GM21423 (cell line): Measurements from ENCODE around the gene SLC41A3.
"Not testable (repeated sequence)": the region's sequence is repeated elsewhere in the genome, so short reads cannot be mapped to it uniquely, and the experiment has no call there.

Source experiments
- ATAC-seq: cut with Tn5 transposase; IDR thresholded peaks from one replicate; pipeline ENCODE4 v1.9.1; 2021; ENCODE audit warnings: mild to moderate bottlenecking, moderate library complexity; ENCODE audit not compliant: unreplicated experiment

Gene SLC41A3

DNA sequence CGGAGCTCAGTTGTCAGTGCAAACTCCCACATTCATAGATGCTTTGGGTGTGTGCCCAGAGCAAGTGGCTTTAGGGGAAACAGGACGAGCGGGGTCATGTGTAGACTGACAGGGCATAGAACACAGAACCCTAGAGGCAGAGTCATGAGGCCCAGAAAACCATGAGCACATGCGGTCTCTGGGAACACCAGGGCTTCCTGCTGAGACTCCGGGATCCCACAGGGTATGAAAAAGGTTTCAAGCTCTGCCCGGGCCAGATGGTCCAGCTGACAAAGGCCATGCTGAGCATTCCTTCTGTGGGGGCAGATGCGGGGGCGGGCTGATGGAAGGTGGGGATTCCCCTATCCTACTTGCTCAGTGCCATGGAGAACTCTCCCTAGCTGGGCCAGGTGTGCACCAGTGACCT lies 70.2 kb downstream of the SLC41A3 start:
- no peak for ATAC-seq

DNA sequence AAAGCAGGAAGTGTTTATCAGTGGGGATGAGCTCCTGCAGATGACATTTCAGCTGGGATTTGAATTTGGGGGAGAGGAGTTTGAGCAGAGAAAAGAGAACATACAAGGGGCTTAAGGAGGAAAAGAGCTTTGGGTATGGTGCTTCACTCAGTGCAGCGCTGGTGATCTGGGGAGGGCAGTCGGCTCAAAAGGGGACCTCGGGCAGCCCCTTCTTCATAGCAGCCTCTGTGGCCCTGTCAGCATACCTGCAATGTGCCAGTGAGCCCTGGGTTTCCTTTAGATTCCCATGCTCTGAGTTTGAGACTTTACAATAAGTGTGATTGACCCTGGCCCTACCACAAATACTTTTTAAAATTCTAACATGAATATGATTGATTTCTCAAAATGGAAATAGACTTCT lies 74.7 kb downstream of the SLC41A3 start:
- no peak for ATAC-seq

DNA sequence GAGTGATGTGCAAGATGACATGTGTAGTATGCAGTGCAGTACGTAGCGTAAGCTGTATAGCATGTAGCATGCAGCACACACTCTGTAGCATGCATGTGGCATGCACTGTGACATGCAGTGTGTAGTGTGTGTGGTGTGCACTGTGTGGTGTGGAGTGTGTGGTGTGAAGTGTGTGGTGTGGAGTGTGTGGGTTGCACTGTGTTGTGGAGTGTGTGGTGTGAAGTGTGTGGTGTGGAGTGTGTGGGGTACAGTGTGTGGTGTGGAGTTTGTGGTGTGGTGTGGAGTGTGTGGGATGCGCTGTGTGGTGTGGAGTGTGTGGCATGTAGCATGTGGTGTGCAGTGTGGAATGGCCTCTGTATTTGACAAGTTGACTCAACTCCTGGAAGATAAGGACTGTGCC lies 75.7 kb downstream of the SLC41A3 start:
- ATAC-seq = no peak

DNA sequence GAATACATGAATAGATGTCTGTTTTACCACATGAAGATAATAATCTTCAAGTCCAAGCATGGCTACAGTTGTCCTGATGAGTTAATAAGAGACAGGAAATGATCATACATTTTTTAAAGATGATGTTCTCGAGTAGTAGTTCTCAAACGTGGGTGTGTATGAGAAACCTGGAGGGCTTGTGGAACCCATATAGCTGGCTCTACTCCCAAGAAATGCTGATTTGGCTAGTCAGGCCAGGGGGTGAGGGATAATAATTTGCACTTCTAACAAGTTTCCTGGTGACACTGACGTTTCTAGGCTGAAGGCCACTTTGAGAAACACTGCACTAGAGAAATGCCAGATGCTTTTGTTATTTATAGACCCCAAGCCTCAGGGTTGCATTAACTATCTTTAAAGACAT lies 78.0 kb downstream of the SLC41A3 start:
- ATAC-seq = no peak

- no peak for ATAC-seq
Measured at GRCh38 chr3:126004692-126005091, 79.2 kb downstream of the SLC41A3 start.

GRCh38 chr3:126004217-126004616 lies 79.7 kb downstream of the SLC41A3 start:
- no peak for ATAC-seq

DNA sequence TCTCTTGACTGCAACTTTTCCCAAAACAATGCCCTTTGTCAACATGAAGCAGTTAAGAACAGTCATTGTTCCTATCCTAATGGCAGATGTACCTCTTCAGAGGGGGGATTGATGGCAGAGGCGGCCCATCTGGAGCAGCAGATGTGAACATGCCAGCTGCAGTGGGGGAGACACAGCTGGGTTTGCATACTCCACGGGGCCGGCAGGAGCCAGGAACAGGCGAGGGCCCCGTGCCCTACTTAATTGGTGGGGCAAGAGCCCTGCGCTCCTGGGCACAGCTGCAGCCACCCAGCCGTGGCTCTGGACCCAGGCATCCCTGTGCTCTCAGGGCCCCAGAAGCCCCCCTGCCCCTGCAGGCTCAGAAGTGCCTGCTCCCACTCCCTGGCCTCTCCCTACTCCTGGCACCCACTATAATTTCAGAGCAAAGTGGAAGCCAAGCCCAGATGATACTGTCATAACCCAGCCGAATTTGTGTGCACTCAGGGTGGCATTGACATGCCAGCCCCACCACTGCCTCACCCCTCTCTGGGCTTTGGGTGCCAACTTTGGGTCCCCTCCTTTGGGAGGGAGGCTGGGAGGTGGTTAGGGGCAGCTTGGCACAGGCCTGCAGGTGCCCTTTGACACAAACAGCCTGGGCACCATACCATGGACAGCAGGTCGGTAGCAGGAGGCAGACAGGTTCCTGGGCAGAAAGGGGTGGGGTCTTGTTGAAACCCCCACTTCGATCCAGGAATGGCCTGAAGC lies 80.3 kb downstream of the SLC41A3 start:
- ATAC-seq = no peak

GRCh38 chr3:126002189-126002588 lies 81.7 kb downstream of the SLC41A3 start:
- ATAC-seq = no peak

GRCh38 chr3:125996751-125997150 lies 87.2 kb downstream of the SLC41A3 start:
- ATAC-seq = not testable (repeated sequence)

- ATAC-seq = peak; percentile 89
Measured at GRCh38 chr3:125990253-125990970, 93.5 kb downstream of the SLC41A3 start.

DNA sequence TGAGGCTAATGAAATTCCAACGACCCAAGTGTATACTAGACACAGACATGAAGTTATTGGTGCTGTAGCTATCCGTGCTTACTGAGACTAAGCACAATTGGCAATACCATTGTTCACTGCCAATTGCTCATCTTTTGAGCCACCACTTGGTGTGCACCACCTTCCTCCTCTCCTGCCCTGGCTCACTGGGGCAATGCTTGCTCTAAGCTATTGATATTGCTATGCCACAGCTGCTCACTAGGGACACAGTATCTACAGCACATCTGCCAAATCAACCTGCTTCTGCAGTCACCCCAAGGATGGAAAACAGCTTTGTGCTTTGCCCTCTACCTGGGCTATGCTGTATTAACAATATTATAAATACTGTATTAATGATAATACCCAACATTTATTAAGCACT lies 99.0 kb downstream of the SLC41A3 start:
- not testable (repeated sequence) for ATAC-seq

DNA sequence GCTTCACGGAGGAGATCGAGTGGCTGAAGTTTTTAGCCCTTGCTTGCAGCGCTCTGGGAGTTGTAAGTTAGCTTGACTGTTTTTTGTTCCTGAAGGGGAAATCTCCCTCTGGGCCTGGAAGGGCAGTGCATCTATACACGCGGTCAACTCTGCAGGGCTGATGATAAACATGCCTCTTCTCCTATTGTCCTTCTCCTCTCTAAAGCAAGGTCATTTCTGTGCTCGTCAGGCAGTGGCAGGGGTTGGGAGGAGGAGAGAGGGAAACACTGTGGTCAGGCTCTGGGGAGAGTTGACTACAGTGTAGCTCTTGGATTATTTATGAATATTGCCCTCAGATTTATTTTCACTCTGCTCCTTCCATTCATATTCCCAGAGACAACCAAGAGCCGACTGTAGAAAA lies 106.8 kb downstream of the SLC41A3 start:
- ATAC-seq = not testable (repeated sequence)

- not testable (repeated sequence) for ATAC-seq
Measured at GRCh38 chr3:125976003-125976390, 107.9 kb downstream of the SLC41A3 start.

DNA sequence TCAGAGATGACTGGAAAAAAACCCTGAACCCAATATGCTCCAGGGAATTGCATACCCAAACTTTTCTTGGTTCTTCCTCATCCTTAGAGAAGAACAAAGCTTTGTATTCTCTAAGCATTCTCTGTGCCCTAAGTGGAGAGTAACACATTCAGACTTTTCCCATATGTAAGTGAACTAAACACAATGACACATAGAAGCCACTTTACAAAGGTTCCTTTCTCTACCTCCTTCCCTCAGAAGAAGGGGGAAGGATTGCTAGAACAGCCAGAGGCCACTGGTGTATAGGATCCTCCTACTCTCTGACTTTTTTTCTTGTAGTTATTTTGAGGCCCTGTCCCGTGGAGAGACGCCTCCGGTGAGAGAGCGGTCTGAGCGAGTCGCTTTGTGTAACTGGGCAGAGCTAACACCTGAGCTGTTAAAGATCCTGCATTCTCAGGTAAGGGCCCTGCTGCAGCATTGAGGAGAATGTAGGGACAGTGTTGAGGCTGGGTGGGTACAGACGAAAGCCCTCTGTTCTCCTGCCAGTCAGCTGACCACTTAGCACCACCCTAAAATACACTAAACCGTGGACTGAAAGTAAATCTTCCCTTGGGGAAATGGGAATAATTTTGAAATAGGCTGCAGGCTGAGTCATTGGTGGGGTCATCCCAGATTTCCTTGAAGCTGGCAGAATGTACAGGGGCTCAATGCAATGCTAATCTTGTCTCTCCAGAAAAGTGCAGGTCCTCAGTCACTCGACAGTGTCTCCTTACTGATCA lies 108.5 kb downstream of the SLC41A3 start:
- not testable (repeated sequence) for ATAC-seq

- not testable (repeated sequence) for ATAC-seq
Measured at GRCh38 chr3:125971997-125972944, 111.7 kb downstream of the SLC41A3 start.

- not testable (repeated sequence) for ATAC-seq
Measured at GRCh38 chr3:125968701-125969592, 115.0 kb downstream of the SLC41A3 start, which contains the start of gene ROPN1B. Gene ROPN1B (plus strand): TSS chr3:125969178. CDS start chr3:125972055, 2,877 bp downstream.

- not testable (repeated sequence) for ATAC-seq
Measured at GRCh38 chr3:125968121-125968520, 115.8 kb downstream of the SLC41A3 start.

DNA sequence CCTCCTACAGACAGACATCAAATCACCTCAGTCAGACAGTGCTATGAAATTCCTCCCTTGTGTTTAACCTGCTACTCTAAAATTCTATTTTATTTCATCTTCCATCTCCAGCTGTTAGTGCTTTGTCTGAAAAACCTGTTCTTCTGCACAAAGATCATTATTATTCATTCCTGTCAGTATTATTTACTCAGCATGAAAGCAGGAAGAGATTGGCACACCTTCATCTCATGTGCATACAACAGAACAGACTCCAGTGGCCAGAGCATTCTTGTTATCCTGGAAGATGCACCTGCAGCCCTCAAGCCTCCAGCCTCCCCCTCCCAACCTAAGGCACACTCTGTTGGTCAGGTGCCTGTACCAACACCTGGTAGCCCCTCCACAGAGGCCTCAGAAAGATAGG lies 116.8 kb downstream of the SLC41A3 start:
- no peak for ATAC-seq

DNA sequence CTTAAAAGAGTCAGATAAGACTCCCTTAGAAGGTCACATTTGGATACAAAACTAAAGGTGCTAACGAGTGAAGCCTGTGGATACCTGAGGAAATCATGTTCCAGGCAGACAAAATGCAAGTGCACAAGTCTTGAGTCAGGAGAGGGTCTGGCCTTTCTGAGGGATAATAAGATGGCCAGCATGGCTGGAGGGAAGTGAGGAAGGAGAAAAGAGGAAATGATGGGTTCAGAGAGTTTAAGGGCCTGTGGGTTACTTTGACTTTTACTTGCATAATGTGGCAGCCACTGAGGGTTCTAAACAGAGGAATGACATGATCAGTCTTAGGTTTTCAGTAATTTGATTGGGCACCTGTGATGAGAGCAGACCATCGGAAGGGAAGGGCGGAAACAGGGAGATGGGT lies 118.4 kb downstream of the SLC41A3 start:
- ATAC-seq = no peak
